Measurements from ENCODE around the gene AMER2.

Gene AMER2

DNA sequence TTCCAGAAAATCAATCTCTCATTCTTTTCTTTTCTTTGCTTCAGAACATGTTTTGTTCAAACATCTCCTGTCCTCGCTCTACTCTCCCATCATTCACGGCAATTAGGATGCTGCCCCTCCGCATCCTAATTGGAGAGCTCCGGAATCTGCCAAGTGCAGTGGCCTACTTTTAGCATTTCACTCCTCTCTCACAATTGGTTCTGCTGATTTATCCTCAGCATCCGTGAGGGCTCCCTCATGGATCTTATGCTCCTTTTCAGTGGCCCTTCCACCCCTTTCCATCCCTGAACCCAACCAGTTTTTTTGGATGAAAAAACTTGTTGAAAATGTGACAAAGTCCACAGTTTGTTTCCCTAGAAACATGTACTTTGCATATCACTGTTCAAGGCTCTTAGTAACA, 22.4 kb downstream of the AMER2 start:
- no peak for DNase-seq

DNA sequence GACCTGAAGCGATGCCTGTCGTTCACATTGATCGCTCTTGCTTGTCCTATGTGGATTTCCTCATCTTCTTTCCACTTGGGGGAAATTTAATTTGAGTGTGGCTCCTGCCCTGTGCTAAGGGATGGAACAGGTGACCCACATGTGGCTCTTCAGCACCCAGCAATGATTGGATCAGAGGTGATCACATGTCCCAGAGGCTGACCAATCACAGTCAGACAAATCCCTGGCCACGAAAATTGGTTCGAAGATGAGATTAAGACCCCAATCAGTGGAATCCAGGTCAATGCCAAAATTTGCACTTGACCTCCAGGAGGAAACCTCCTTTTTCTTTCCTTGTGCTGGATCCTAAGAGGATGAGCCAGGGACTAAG, 23.7 kb downstream of the AMER2 start:
- DNase-seq, result no peak

DNA sequence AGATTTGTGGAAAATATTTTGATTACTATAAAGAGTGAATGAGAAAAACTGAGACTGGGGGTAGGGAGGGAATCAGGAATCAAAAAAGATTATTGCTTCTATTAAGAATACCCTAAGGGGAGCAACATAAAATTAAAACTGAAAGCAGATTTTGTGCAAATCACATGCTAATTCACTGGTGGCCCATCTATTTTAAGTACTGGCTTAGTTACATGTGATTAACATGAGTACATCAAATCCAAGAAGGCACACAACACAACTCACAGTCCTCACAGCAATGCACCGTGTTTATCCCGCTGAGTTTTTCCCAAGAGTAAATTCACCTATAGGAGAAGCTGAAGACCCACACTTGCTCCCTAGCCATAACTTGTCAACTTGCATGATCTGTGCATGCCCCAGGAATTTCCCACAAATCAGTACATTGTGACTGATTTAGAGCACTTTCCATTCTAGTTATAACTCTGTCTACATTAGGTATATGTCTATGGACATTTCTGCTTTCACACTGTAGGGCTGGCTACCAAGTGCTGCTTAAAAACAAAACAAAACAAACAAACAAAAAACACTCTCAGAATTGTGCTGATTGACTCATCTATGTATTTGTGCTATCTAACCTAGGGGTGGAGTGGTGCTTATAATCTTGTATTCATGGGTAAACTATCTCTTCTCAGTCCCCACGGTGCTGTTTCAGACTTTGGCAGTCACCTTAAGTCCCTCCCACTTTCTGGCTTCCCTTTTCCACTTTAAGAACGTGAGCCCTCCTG, 24.3 kb downstream of the AMER2 start:
- no peak for DNase-seq

DNA sequence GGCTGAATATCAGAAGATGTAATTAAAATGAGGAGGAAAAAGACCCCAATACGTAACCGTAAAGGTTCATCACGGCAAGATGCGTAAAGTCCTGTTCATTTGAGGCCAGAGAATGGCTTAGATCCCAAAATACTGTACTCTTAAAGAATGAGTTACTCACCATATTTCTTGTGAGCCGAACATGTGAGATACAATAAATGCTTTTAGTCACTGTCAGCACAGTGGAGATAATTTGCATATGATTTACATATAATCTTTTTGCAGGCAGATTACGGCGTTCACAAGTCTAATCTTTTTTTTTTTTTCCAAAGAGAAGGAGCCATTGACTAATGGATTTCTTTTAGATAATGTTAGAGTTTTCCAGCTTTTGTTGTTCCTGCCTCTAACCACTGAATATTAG, 28.4 kb downstream of the AMER2 start:
- no peak for DNase-seq

- no peak for DNase-seq
These were observed 31.0 kb downstream of the AMER2 start for GRCh38 chr13:25141042-25141441.

DNA sequence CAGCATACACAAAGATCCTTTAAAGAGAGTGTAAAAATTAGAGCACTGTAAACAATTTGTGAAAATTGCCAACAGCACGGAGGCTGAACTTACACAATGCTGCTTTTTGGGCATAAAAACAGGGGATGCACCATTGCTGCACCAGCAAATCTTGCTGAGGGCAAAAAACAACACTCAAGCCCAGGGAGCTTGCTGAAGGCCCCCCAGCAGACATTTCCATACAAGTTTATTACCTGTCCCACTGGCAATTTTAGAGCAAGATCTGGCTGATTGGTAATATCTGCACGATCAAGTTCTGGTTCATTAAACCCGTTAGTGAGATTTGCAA, 34.3 kb downstream of the AMER2 start:
- DNase-seq, result no peak

- no peak for DNase-seq
These were observed 35.0 kb downstream of the AMER2 start for GRCh38 chr13:25136880-25137787.

GRCh38 chr13:25135896-25136295, 36.2 kb downstream of the AMER2 start:
- DNase-seq, result no peak

- no peak for DNase-seq
These were observed 39.2 kb downstream of the AMER2 start for GRCh38 chr13:25132751-25133390.

DNA sequence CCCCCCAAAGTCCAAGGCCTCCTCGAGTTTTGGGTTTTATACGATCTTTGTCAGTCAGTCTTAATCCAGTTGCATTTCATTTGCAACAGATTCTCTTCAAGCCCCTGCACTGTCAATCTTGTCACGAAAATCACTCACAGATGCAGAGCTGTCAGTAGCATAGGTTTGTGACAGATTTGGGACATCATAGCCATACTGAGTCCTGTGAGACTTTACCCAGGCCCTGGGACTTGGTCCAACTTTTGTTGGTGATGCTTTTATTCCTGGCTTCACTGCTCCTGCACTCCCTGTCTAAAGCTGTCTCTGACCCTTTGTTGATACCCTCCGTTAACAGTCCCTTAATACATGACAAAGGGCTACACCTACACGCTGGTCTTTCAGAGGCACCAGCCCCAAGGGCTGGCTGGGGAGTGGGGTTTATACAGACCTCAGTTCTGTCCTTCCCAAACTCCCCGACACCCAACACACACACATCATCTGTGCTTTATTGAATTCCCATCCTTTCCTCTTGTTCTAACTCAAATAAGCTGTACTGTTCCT, 40.1 kb downstream of the AMER2 start:
- DNase-seq, result no peak

DNA sequence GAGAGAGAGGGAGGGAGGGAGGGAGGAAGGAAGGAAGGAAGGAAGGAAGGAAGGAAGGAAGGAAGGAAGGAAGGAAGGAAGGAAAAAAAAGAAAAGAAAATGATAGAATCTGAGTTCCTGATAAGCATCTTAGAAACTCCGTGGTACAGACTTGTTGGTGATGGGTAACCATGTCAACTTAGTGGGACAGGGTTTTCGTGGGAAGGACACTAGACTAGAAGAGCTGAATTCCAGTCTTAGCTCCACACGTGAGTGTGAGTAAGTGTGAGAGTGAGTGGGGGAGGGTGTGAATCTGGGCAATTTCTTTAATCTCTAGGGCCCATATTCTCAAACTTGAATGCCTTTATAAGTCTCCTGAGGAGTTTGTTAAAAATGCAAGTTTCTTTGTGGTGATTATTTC, 41.1 kb downstream of the AMER2 start:
- DNase-seq, result no peak

DNA sequence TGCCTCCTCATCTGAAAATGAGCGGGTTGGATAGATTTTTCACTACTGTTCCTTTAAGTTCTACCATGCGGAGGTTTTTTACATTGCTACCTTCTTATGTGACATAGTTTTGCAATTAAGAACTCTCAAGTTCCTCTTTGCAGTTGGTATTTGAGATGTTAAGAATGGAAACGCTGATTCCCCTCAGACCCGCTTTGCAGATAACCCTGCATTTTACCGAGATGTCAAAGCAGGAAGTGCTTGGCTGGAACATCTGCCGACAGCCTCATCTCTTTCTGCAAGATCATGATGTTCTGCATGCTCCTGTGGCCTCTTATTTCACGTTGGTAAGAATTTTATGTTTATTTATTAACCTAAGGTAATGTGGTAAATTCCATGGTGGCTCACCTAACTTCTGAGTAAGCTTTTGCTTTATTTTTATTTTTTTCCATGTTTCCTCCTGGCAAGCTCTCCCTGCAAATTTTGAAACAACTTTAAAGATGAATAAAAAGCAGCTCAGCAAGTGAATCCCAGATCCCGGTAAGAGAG, 53.6 kb downstream of the AMER2 start:
- DNase-seq, result no peak

- no peak for DNase-seq
These were observed 54.8 kb downstream of the AMER2 start for GRCh38 chr13:25117312-25117711.

DNA sequence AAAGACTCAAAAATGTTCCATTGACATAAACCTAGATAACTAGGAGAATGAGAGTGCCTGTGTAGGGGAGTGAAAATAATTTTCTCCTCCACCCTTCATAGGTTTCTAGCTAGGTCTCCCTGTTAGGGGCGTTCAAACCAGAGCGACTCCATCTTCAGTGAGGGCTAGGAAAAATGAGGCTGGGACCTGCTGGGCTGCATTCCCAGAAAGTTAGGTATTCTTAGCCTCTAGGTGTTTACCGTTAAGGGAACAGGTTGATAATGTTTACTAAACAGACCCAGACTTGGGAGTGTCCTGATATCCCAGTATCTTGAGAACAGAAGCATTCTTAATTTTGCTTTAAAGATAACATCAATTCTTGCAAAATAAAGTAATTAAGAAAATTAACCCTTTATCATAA, 56.0 kb downstream of the AMER2 start:
- DNase-seq, result no peak

DNA sequence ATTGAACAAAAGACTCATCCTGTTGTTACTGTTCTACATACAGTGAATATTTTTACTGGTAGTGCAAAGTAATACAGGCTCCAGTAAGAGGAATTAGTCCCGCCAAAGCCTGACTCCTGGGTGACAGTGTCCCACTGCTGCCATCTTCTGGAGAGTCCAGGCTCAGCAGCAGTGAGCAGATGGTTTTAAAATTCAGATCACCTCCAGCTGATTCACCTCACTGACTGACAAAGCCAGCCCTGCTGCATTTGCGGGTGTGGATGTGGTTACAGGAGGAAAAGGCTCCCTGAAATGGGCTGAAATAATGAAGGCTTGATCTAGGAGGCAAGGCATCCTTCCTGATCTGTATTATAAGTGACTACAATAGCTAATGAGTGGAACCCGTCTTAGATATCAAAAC, 57.9 kb downstream of the AMER2 start:
- DNase-seq, result peak; percentile 25 to 33

- DNase-seq, result no peak
These were observed 59.3 kb downstream of the AMER2 start for GRCh38 chr13:25112695-25113255.
